Peyer's patch (tissue), 4 donors: Measurements from ENCODE around the gene CPED1. TPM values are rescaled to one million over a fixed set of nuclear protein-coding genes. Genes with fewer than 3 reads are reported as not detected.

Source experiments
- DNase-seq, 3 donors: peaks; one replicate each; pipeline ENCODE4 v3.0.0-alpha.2; 2017 to 2019
- H3K27ac ChIP-seq, 4 donors: fragments of 200-600 bp; sonication (generic); one replicate each; pipeline ENCODE4 v1.5.1; 2016 to 2019
- H3K27me3 ChIP-seq, 2 donors: fragments of 200-600 bp; sonication (generic); one replicate each; pipeline ENCODE4 v1.5.1; 2019
- H3K36me3 ChIP-seq, 3 donors: fragments of 200-600 bp; sonication (generic); one replicate each; pipeline ENCODE4 v1.5.1; 2016 to 2019
- H3K4me1 ChIP-seq, 4 donors: fragments of 200-600 bp; sonication (generic); one replicate each; pipeline ENCODE4 v1.5.1; 2016 to 2019
- H3K4me3 ChIP-seq, 4 donors: fragments of 200-600 bp; sonication (generic); 1 replicate in 3 of 4; 2 replicates in 1 of 4; pipeline ENCODE4 v1.5.1; 2016 to 2019; ENCODE audit warnings: mild to moderate bottlenecking in 1 of 4
- H3K9me3 ChIP-seq, 4 donors: fragments of 200-600 bp; sonication (generic); one replicate each; pipeline ENCODE4 v1.5.1; 2016 to 2019; ENCODE audit warnings: mild to moderate bottlenecking in 1 of 4
- POLR2A ChIP-seq, 2 donors: fragments of 450-650 bp; IDR thresholded peaks; one replicate each; pipeline ENCODE4 v1.5.1; 2017; ENCODE audit warnings: antibody characterized with exemption in 2 of 2, mild to moderate bottlenecking in 2 of 2, moderate library complexity in 2 of 2
- total RNA-seq, 4 donors: library from RNA; depleted of rRNA; stranded (reverse); fragments of >200 nt; gene quantifications; one replicate each; pipeline ENCODE4 v1.1.0, GENCODE V29; 2016
- TF ChIP-seq, protein P1 (sequence below), 6 experiments: fragments of 450-650 bp in 4 of 6; fragments of 200-600 bp in 2 of 6; sonication (generic) in 1 of 6; IDR thresholded peaks; one replicate each; pipeline ENCODE4 v1.5.1; 2017 to 2019; ENCODE audit warnings: antibody characterized with exemption in 6 of 6, mild to moderate bottlenecking in 3 of 6, moderate library complexity in 1 of 6

Gene CPED1
- total RNA-seq, 4 donors from 2014 or later: 4.4 to 50.3 (median 8.5) TPM

- Histone ChIP-seq H3K9me3 (no peaks in the 10 kb centered on the region), H3K27ac (no peak overlapping the region), H3K36me3 (peaks cover 0 to 24% (median 0%) of the 10 kb centered on the region in 3 donors), H3K4me3 (no peak overlapping the region), H3K4me1 (no peaks in the 10 kb centered on the region), H3K27me3 (no peaks in the 10 kb centered on the region)
- TF ChIP-seq, protein P1, sequence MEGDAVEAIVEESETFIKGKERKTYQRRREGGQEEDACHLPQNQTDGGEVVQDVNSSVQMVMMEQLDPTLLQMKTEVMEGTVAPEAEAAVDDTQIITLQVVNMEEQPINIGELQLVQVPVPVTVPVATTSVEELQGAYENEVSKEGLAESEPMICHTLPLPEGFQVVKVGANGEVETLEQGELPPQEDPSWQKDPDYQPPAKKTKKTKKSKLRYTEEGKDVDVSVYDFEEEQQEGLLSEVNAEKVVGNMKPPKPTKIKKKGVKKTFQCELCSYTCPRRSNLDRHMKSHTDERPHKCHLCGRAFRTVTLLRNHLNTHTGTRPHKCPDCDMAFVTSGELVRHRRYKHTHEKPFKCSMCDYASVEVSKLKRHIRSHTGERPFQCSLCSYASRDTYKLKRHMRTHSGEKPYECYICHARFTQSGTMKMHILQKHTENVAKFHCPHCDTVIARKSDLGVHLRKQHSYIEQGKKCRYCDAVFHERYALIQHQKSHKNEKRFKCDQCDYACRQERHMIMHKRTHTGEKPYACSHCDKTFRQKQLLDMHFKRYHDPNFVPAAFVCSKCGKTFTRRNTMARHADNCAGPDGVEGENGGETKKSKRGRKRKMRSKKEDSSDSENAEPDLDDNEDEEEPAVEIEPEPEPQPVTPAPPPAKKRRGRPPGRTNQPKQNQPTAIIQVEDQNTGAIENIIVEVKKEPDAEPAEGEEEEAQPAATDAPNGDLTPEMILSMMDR (IDR thresholded peaks at IDR 0.05): no peak
- TF ChIP-seq POLR2A (IDR thresholded peaks at IDR 0.05): no peak
- no peak for DNase-seq
These were observed 26.8 kb upstream of the CPED1 start for GRCh38 chr7:120961638-120962173.

- TF ChIP-seq, protein P1 (IDR thresholded peaks at IDR 0.05): no peak
- TF ChIP-seq POLR2A (IDR thresholded peaks at IDR 0.05): no peak
- Histone ChIP-seq H3K27me3 (no peaks in the 10 kb centered on the region), H3K27ac (no peak overlapping the region), H3K4me3 (no peak overlapping the region), H3K36me3 (peaks cover 0 to 41% (median 0%) of the 10 kb centered on the region in 3 donors), H3K4me1 (no peaks in the 10 kb centered on the region), H3K9me3 (no peaks in the 10 kb centered on the region)
- DNase-seq: no peak
These were observed 24.4 kb upstream of the CPED1 start for GRCh38 chr7:120964088-120964487.

- Histone ChIP-seq H3K36me3 (peaks cover 0 to 68% (median 0%) of the 10 kb centered on the region in 3 donors), H3K27me3 (no peaks in the 10 kb centered on the region), H3K4me3 (no peak overlapping the region), H3K4me1 (no peaks in the 10 kb centered on the region), H3K9me3 (no peaks in the 10 kb centered on the region), H3K27ac (no peak overlapping the region)
- no peak for TF ChIP-seq POLR2A (IDR thresholded peaks at IDR 0.05)
- TF ChIP-seq, protein P1 (IDR thresholded peaks at IDR 0.05): no peak
- no peak for DNase-seq
These were observed 21.6 kb upstream of the CPED1 start for GRCh38 chr7:120966961-120967360.

GRCh38 chr7:120973849-120974248 lies 14.7 kb upstream of the CPED1 start:
- peaks cover 0 to 72% (median 0%) of the 10 kb centered on the region in 3 donors for H3K36me3 ChIP-seq
- no peak for TF ChIP-seq POLR2A (IDR thresholded peaks at IDR 0.05)
- TF ChIP-seq, protein P1 (IDR thresholded peaks at IDR 0.05): no peak

DNA sequence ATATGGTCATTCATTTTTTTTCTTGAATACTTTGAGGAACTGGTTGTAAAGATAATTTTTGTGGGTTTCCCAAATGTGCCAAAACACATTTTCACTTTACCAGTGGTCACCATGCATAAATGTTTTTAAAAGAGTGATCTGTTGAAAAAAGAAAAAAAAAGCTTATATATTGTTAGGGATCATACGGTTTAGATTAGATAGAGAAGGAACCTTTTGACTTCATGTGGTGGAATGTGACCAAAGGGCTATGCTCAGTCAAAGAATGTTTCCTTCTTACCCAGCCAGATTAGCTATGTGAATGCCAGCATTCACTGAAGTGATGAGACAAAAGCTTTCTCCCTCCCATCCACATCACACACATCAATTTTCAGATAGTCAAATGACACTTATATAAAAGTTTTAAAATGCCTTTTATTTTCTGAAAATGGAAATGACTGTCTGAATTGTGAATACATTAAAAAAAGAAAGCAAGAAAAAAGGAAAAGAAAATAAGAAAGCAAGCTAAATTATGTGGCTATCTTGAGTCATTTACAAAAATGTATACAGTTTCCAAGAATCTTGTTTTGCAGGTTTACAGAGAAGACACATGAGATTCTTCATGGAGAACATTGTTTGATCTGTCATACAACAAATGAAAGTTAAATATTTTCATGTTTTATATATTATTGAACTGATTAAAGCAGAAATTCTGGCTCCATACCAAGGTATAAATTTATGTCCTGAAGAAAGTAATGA lies 8.6 kb upstream of the CPED1 start:
- TF ChIP-seq POLR2A (IDR thresholded peaks at IDR 0.05): no peak
- TF ChIP-seq, protein P1 (IDR thresholded peaks at IDR 0.05): no peak
- DNase-seq: no peak
- Histone ChIP-seq H3K4me1 (no peaks in the 10 kb centered on the region), H3K9me3 (no peaks in the 10 kb centered on the region), H3K27me3 (no peaks in the 10 kb centered on the region), H3K36me3 (peaks cover 0 to 13% (median 0%) of the 10 kb centered on the region in 3 donors), H3K4me3 (no peak overlapping the region), H3K27ac (no peak overlapping the region)

More at GRCh38 chr7:120973849-120974248, 14.7 kb upstream of the CPED1 start:
- Histone ChIP-seq H3K27ac (no peak overlapping the region), H3K9me3 (no peaks in the 10 kb centered on the region), H3K27me3 (no peaks in the 10 kb centered on the region), H3K4me3 (no peak overlapping the region), H3K4me1 (no peaks in the 10 kb centered on the region)
- DNase-seq: no peak
